ENCODE results near the gene CHMP2B. TPM values are rescaled to one million over a fixed set of nuclear protein-coding genes. Genes with fewer than 3 reads are reported as not detected.
"Not testable (repeated sequence)": the region's sequence is repeated elsewhere in the genome, so short reads cannot be mapped to it uniquely, and the experiment has no call there.

The CHMP2B gene
- total and polyA plus RNA-seq, 7 donors, result 33.2 to 106 (median 44.3) TPM

- no peak overlapping the region for H3K4me3 ChIP-seq
- no peak for TF ChIP-seq POLR2AphosphoS5 (IDR thresholded peaks at IDR 0.05)
- TF ChIP-seq CTCF (IDR thresholded peaks at IDR 0.05), result no peak
- no peak for TF ChIP-seq EP300 (IDR thresholded peaks at IDR 0.05)
- TF ChIP-seq POLR2A (IDR thresholded peaks at IDR 0.05), result no peak
- intact Hi-C loops (cut with DNase I), result no loop called here
- H3K27ac ChIP-seq, result no peak overlapping the region
- no peak for DNase-seq
- H3K36me3 ChIP-seq, result no peaks in the 10 kb centered on the region
- H3K4me1 ChIP-seq, result no peaks in the 10 kb centered on the region
- H3K27me3 ChIP-seq, result no peaks in the 10 kb centered on the region
- no peaks in the 10 kb centered on the region for H3K9me3 ChIP-seq
- 68 to 76% methylated on average over 1 of the region's 1 CpG for WGBS, 2 donors
Observed at GRCh38 chr3:87287011-87287410, 59.9 kb downstream of the CHMP2B start.

GRCh38 chr3:87288446-87288845 is 61.3 kb downstream of the CHMP2B start:
- Histone ChIP-seq H3K4me3 (no peak overlapping the region), H3K27ac (no peak overlapping the region), H3K9me3 (no peaks in the 10 kb centered on the region), H3K36me3 (no peaks in the 10 kb centered on the region), H3K4me1 (no peaks in the 10 kb centered on the region), H3K27me3 (no peaks in the 10 kb centered on the region)
- WGBS, 2 donors, result 92 to 94% methylated on average over 8 of the region's 8 CpGs
- intact Hi-C loops (cut with DNase I), result no loop called here
- no peak for TF ChIP-seq EP300 (IDR thresholded peaks at IDR 0.05)
- TF ChIP-seq POLR2AphosphoS5 (IDR thresholded peaks at IDR 0.05), result no peak
- TF ChIP-seq POLR2A (IDR thresholded peaks at IDR 0.05), result no peak
- no peak for TF ChIP-seq CTCF (IDR thresholded peaks at IDR 0.05)
- no peak for DNase-seq

GRCh38 chr3:87298111-87298718 is 71.1 kb downstream of the CHMP2B start:
- intact Hi-C loops (cut with DNase I), result loop anchor here (5.0 kb wide), 1 partner anchor 704 kb away; no protein-coding TSS in a partner anchor
- 2 to 27% methylated on average over 3 of the region's 3 CpGs for WGBS, 2 donors
- no peak overlapping the region for H3K27ac ChIP-seq

GRCh38 chr3:87305031-87305430 is 77.9 kb downstream of the CHMP2B start:
- intact Hi-C loops (cut with DNase I), result not testable (repeated sequence)

More at GRCh38 chr3:87298111-87298718, 71.1 kb downstream of the CHMP2B start:
- DNase-seq, result no peak
- H3K4me1 ChIP-seq, result no peaks in the 10 kb centered on the region
- no peaks in the 10 kb centered on the region for H3K27me3 ChIP-seq
- H3K9me3 ChIP-seq, result no peaks in the 10 kb centered on the region
- no peak overlapping the region for H3K4me3 ChIP-seq
- peak in 2 of 4 experiments; percentile 37 to 40 for TF ChIP-seq CTCF (IDR thresholded peaks at IDR 0.05)
- no peak for TF ChIP-seq POLR2AphosphoS5 (IDR thresholded peaks at IDR 0.05)
- TF ChIP-seq POLR2A (IDR thresholded peaks at IDR 0.05), result no peak
- no peak for TF ChIP-seq EP300 (IDR thresholded peaks at IDR 0.05)
- H3K36me3 ChIP-seq, result no peaks in the 10 kb centered on the region

More at GRCh38 chr3:87305031-87305430, 77.9 kb downstream of the CHMP2B start:
- not testable (repeated sequence) for H3K36me3 ChIP-seq, DNase-seq, H3K27me3 ChIP-seq, H3K4me1 ChIP-seq, H3K9me3 ChIP-seq, H3K4me3 ChIP-seq, H3K27ac ChIP-seq
- 88 to 91% methylated on average over 1 of the region's 1 CpG for WGBS, 2 donors

Small RNA genes lying within 50 kb of the gene (small RNA-seq; reads per million reads assigned to genes)
- gene MIR4795, result 0 reads per million in 3 donors

Other genes starting within 250 kb of the CHMP2B start
- gene VGLL3, start 236.2 kb upstream of the CHMP2B start, total RNA-seq, result 10 to 100 TPM; 24.0 to 35.0 (median 31.6) TPM
- gene VGLL3, start 236.2 kb upstream of the CHMP2B start, polyA plus RNA-seq, result 1 to 10 TPM in 2 of 3 donors, under 1 TPM in 1; 0.23 to 4.8 (median 1.4) TPM
- not detected for gene POU1F1, start 49.3 kb downstream of the CHMP2B start, total RNA-seq
- not detected for gene POU1F1, start 49.3 kb downstream of the CHMP2B start, polyA plus RNA-seq

Measured in sigmoid colon (tissue), 7 donors.